H54 (cell line): ENCODE results near the gene ASXL1.
"Not testable (repeated sequence)": the region's sequence is repeated elsewhere in the genome, so short reads cannot be mapped to it uniquely, and the experiment has no call there.

Source experiments
- DNase-seq: peaks from one replicate; pipeline ENCODE4 v3.0.0; 2011; ENCODE audit warnings: low spot score, mixed read lengths; ENCODE audit not compliant: insufficient read length
- FAIRE-seq: peaks from 3 replicates; lab custom pipeline; 2011; peaks lifted over from hg19 to GRCh38; lab: Jason Lieb, UNC
- POLR2A ChIP-seq: IDR thresholded peaks from 2 replicates; pipeline ENCODE4 v1.6.1; 2011; ENCODE audit warnings: low read depth, mild to moderate bottlenecking, low read length

The ASXL1 gene

GRCh38 chr20:32457479-32457986 is 99.4 kb downstream of the ASXL1 start:
- FAIRE-seq (no peak), DNase-seq (no peak)

DNA sequence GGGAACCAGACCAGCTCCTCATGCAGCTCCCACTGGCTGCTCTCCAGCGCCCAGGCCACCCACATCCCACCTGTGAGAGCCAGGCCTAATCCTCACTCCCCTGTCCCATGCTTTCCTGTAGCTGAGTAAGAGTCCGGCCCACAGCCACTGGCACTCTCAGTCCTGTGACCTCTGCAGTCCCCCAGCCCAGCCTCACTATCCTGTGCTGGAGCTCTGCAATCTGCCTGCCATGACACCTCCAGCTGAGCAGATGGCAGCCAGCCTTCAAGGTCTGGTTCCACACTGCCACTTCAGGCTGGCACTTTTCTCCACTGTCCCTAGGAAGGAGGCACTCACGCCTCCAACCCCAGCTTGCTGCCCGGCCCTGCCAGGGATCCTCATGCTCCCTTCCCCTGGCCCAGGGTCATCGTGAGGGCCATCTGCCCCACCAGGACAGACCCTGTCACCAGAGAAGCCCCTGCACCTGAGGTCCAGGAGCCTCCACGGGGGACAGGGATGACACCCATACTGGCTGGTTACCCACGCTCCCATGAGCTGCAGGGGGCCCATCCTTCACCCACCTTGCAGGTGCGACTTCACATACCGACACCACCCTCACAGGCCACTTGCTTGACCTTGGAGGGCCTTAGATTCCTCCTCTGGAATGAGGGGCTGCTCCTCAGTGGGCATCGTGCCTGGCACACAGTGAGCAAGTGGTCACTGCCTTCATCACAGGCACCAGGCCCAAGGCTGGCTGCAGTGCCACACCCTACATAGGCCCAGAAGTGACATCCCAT is 100.1 kb downstream of the ASXL1 start:
- no peak for FAIRE-seq
- no peak for TF ChIP-seq POLR2A

More at GRCh38 chr20:32457479-32457986, 99.4 kb downstream of the ASXL1 start:
- TF ChIP-seq POLR2A, result no peak

GRCh38 chr20:32458837-32459220 is 100.7 kb downstream of the ASXL1 start:
- DNase-seq (no peak), FAIRE-seq (no peak)
- no peak for TF ChIP-seq POLR2A

More for the DNA sequence above, 100.1 kb downstream of the ASXL1 start:
- no peak for DNase-seq

GRCh38 chr20:32460231-32460630 is 102.1 kb downstream of the ASXL1 start:
- FAIRE-seq (no peak), DNase-seq (no peak)
- no peak for TF ChIP-seq POLR2A

GRCh38 chr20:32460683-32461320 is 102.7 kb downstream of the ASXL1 start:
- TF ChIP-seq POLR2A, result no peak
- no peak for DNase-seq
- no peak for FAIRE-seq

DNA sequence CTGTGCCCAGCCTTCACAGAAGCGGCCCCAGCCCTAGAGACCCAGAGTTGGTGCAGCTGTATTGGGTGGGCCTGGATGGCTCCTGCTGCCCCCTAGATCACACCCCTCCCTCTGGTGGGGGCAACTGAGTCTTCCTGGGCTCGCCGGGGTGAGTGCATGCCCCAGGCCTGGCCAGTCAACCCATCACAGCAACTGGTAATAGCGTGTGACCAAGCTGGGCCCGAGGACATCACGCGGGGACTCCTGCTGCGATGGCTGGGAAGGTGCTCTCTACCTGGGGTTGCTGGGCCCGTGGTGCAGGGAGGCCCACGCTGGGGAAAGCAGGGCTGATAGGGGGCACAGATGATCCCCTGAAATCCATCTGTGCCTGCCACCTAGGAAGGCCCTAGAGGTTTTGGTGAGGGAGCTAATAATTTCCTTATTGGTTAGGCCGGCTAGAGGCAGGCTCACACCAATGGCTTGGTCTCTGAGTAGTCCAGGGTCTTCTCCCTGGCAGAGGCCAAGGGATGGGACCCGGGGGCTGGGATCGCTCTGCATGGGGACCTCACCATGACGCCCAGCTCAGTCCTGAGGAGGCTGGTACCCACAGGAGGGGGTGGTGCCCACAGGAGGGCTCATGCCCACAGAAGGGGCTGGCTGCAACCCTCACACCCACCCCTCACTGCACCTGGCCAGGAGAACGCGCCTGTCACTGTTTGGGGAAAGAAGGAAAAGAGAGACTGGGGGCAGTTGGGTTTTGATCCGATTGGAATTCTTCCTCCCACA is 103.9 kb downstream of the ASXL1 start:
- DNase-seq, result no peak
- TF ChIP-seq POLR2A, result no peak
- FAIRE-seq, result no peak

GRCh38 chr20:32462900-32463641 is 104.9 kb downstream of the ASXL1 start:
- no peak for TF ChIP-seq POLR2A
- DNase-seq (no peak), FAIRE-seq (no peak)

GRCh38 chr20:32463642-32464400 is 105.7 kb downstream of the ASXL1 start:
- TF ChIP-seq POLR2A, result no peak
- FAIRE-seq (no peak), DNase-seq (no peak)

GRCh38 chr20:32464401-32465091 is 106.4 kb downstream of the ASXL1 start:
- no peak for DNase-seq
- no peak for FAIRE-seq
- no peak for TF ChIP-seq POLR2A

GRCh38 chr20:32465092-32465900 is 107.2 kb downstream of the ASXL1 start:
- FAIRE-seq, result no peak
- DNase-seq, result no peak
- no peak for TF ChIP-seq POLR2A

GRCh38 chr20:32465901-32466675 is 108.0 kb downstream of the ASXL1 start:
- DNase-seq, FAIRE-seq: not testable (repeated sequence)
